Mesangial cell (primary cell): ENCODE results near the gene RAD51C. TPM values are rescaled to one million over a fixed set of nuclear protein-coding genes. Genes with fewer than 3 reads are reported as not detected.

ENCODE experiments used
- total RNA-seq: library from RNA; depleted of rRNA; stranded (reverse); fragments of >200 nt; gene quantifications from 2 replicates; pipeline ENCODE4 v1.2.3, GENCODE V29; 2015

Gene RAD51C
- 9.4 and 36.5 TPM in 2 replicates for total RNA-seq

DNA sequence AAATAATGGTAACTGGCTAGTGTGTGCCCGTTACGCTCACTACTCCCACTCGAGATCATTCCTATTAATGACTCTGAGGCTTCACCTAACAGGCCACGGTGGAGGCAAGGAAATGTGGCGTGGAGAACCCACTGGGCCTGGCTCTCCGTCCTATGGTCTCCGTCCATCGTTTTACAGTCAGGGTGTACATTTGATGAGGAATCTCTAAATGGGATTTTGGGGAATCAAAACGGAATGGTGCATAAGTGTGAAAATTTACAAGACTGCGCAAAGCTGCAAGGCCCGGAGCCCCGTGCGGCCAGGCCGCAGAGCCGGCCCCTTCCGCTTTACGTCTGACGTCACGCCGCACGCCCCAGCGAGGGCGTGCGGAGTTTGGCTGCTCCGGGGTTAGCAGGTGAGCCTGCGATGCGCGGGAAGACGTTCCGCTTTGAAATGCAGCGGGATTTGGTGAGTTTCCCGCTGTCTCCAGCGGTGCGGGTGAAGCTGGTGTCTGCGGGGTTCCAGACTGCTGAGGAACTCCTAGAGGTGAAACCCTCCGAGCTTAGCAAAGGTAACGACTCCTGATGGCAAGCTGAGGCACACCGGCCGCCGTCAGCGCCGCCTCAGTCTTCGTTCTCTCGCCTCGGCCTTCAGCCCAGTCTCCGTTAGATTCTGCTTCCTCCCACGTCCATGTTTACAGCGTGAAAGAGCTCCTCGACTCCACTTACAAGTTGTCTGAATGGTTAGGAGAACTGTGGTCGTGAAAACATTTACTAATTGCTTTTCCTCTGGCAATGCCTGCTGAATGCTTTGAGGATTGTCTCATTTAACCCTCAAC lies at the start of gene RAD51C:
Gene RAD51C, plus strand, starts transcription at position 364 of the 817 bp plus-strand sequence. Its CDS starts 42 bp downstream, at position 406.

DNA sequence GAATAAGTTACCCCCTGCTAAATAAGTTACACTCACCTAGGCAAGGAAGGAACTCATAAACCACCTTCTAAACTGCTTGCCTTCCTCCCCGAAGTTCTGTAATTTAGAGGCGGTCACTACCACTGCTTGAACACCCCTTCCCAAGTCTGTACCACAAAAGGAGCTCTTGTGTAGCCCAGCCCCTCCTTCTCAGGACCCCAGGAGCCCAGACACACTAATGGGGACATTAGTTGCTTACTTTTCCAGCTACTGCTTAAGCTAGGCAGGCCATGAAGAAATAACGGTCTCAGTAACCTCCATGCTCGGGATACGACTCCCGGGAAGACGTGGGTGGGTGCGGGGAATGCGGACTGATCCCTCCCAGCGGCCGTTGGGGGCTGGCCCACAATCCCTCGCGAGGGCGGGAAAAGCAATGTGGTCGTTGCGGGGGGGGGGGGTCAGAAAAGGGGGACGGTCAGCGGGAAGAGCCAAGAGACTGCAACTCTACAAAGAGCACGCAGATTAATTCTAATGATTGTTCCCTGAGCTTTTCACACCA lies 632 bp upstream of the RAD51C start, which contains the start of gene TEX14:
Gene TEX14, minus strand, starts transcription at position 345 of the 538 bp plus-strand sequence. CDS start 40,044 bp downstream, outside the sequence.

DNA sequence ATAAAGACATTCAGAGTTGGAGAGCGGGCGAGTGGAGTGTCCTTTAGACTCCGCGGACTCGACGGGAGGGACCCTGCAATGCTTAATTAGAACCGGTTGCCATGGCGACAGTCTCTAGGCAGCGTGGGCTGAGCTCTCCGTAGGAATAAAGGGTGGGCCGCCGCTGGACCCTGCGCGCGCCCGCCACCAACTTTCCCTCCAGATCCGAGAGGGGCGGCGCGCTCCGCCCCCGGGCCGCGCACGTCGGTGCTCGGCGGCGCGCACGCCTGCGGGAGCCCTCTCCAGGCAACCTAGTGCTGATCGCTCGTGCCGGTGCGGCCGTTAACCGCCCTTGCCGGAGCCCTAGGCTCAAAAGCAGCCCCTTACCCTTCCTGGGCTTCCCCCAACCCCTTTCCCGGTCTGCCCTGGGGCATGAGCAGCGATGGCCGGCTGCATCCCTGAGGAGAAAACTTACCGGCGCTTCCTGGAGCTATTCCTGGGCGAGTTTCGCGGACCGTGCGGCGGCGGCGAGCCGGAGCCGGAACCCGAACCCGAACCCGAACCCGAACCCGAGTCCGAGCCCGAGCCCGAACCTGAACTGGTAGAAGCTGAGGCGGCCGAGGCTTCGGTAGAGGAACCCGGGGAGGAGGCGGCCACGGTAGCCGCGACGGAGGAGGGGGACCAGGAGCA lies 63.3 kb downstream of the RAD51C start, which contains the start of gene PPM1E:
Gene PPM1E, plus strand, starts transcription at position 278 of the 669 bp plus-strand sequence.

Other genes with a start within 250 kb of the RAD51C start
- gene HSF5, start 204.2 kb upstream of the RAD51C start, total RNA-seq = 0.16 and 0.25 TPM in 2 replicates
- gene MTMR4, start 178.0 kb upstream of the RAD51C start, total RNA-seq = 25.0 and 46.0 TPM in 2 replicates
- under 0.01 TPM in 1 of 2 replicates, not detected in the other for gene TEX14, start 557 bp upstream of the RAD51C start, total RNA-seq
- 0.51 and 1.1 TPM in 2 replicates for gene PPM1E, start 63.3 kb downstream of the RAD51C start, total RNA-seq